Spleen (tissue), 7 donors: ENCODE measurements around the gene RAPGEF3.

ENCODE experiments used
- POLR2AphosphoS5 ChIP-seq, 3 donors: sonication (generic); formaldehyde crosslinking; IDR thresholded peaks; one replicate each; pipeline ENCODE4 v1.5.1; 2017; ENCODE audit warnings: antibody characterized with exemption in 3 of 3
- TF ChIP-seq, protein P1 (sequence below), 11 experiments: fragments of 200-600 bp in 7 of 11; fragments of 450-650 bp in 4 of 11; sonication (generic) in 4 of 11; IDR thresholded peaks in 8 of 11; conservative IDR thresholded peaks in 3 of 11; 1 replicate in 7 of 11; 2 replicates in 4 of 11; pipeline versions ENCODE4 v1.4.0 to v1.8.0; 2016 to 2021; ENCODE audit warnings: antibody characterized with exemption in 11 of 11, inconsistent platforms in 4 of 11, mild to moderate bottlenecking in 1 of 11
- donor health status: DM: no; HTN: no; CAD: no; lungs with moderate emphysema.
- donor health status: DM: no; HTN: no; CAD: no.
- donor health status: DM: no; HTN: no; CAD: no.

DNA sequence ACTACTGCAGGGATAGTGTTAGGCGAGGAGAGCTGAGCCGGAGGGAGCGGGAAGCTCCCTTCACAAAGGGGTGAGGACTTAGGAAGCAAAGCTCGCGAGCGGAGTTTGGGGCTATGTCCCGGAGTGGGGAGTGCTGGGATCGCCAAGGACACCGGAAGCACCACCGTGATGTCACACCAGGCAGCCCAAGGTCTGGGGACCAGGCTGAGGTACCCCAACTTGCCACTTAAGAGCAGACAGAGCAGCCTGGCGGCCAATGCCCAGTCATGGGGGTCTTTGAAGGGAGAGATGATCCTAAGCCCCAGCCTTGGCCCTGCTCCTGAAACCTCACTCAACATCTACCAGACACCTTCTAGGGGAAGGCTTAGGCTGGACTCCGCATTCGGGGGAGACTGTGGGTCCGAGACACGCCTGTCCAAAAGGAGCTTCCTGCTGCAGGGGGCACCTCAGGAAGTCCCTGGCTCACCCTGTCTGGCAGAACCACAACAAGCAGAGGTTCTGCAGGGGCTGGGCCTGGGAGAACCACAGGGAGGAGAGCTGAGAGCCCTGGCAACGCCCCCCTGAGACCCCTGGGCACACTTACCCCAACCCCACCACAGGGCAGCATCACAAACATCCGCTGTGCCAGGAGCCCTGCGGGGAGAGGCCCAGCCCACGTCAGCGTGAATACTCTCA is 32.1 kb upstream of the RAPGEF3 start:
- TF ChIP-seq, protein P1, sequence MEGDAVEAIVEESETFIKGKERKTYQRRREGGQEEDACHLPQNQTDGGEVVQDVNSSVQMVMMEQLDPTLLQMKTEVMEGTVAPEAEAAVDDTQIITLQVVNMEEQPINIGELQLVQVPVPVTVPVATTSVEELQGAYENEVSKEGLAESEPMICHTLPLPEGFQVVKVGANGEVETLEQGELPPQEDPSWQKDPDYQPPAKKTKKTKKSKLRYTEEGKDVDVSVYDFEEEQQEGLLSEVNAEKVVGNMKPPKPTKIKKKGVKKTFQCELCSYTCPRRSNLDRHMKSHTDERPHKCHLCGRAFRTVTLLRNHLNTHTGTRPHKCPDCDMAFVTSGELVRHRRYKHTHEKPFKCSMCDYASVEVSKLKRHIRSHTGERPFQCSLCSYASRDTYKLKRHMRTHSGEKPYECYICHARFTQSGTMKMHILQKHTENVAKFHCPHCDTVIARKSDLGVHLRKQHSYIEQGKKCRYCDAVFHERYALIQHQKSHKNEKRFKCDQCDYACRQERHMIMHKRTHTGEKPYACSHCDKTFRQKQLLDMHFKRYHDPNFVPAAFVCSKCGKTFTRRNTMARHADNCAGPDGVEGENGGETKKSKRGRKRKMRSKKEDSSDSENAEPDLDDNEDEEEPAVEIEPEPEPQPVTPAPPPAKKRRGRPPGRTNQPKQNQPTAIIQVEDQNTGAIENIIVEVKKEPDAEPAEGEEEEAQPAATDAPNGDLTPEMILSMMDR (IDR thresholded peaks at IDR 0.05 in 8 of 11, conservative IDR thresholded peaks at IDR 0.05 in 3 of 11), result no peak
- peak in 2 of 3 donors; percentile 17 to 47 for TF ChIP-seq POLR2AphosphoS5 (IDR thresholded peaks at IDR 0.05)
